ENCODE measurements around the gene RICTOR. TPM values are rescaled to one million over a fixed set of nuclear protein-coding genes. Genes with fewer than 3 reads are reported as not detected.

RICTOR gene
- total and polyA plus RNA-seq, 7 donors = 2.5 to 50.1 (median 32.8) TPM

DNA sequence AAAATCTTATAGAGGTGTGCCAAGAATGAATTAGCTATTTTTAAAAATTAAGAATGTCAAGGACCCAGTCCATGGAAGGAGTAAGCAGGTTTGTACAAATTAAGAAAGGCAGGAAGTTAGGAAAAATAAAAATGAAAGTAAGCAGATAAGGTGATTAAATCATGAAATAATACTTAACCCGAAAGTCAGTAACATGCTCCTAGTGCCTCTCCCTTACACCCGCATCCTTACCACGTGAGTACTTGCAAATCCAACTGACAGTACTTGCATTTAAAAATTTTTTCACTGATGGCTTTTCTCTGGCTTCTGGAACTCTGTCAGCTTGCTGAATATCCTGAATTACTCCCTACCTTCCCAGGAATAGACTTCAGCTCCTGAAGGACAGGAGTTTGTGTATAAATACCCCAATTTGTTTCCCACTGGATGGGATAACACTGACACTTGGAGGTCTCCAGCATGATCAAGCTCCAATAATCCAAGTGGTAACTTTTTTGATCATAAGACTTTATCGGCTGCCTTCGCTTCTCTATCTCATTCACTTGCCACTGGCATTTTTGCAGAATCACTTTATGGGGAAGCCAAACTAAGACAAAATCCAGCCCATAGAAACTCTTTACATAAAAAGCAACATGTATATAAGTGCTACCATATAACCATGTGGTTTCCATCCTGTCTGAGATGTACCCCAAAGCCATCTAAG is 41.6 kb upstream of the RICTOR start:
- Histone ChIP-seq H3K36me3 (no peaks in the 10 kb centered on the region), H3K4me3 (no peak overlapping the region), H3K27me3 (no peaks in the 10 kb centered on the region), H3K9me3 (no peaks in the 10 kb centered on the region), H3K4me1 (no peaks in the 10 kb centered on the region), H3K27ac (no peak overlapping the region)
- no peak for DNase-seq
- intact Hi-C loops (cut with DNase I) = no loop called here
- TF ChIP-seq POLR2A (IDR thresholded peaks at IDR 0.05) (no peak), EP300 (IDR thresholded peaks at IDR 0.05) (no peak), POLR2AphosphoS5 (IDR thresholded peaks at IDR 0.05) (no peak)
- TF ChIP-seq, protein P1, sequence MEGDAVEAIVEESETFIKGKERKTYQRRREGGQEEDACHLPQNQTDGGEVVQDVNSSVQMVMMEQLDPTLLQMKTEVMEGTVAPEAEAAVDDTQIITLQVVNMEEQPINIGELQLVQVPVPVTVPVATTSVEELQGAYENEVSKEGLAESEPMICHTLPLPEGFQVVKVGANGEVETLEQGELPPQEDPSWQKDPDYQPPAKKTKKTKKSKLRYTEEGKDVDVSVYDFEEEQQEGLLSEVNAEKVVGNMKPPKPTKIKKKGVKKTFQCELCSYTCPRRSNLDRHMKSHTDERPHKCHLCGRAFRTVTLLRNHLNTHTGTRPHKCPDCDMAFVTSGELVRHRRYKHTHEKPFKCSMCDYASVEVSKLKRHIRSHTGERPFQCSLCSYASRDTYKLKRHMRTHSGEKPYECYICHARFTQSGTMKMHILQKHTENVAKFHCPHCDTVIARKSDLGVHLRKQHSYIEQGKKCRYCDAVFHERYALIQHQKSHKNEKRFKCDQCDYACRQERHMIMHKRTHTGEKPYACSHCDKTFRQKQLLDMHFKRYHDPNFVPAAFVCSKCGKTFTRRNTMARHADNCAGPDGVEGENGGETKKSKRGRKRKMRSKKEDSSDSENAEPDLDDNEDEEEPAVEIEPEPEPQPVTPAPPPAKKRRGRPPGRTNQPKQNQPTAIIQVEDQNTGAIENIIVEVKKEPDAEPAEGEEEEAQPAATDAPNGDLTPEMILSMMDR (IDR thresholded peaks at IDR 0.05) = no peak
- WGBS, 2 donors = 60 to 85% methylated on average over 5 of the region's 5 CpGs

- Histone ChIP-seq H3K27me3 (no peaks in the 10 kb centered on the region), H3K4me1 (no peaks in the 10 kb centered on the region), H3K36me3 (no peaks in the 10 kb centered on the region), H3K4me3 (no peak overlapping the region), H3K9me3 (no peaks in the 10 kb centered on the region), H3K27ac (no peak overlapping the region)
- no peak for DNase-seq
- 83 to 92% methylated on average over 4 of the region's 4 CpGs for WGBS, 2 donors
- intact Hi-C loops (cut with DNase I) = no loop called here
- TF ChIP-seq, protein P1 (IDR thresholded peaks at IDR 0.05) = no peak
- no peak for TF ChIP-seq POLR2AphosphoS5 (IDR thresholded peaks at IDR 0.05)
- no peak for TF ChIP-seq POLR2A (IDR thresholded peaks at IDR 0.05)
- no peak for TF ChIP-seq EP300 (IDR thresholded peaks at IDR 0.05)
Measured at GRCh38 chr5:39114155-39114554, 40.0 kb upstream of the RICTOR start.

DNA sequence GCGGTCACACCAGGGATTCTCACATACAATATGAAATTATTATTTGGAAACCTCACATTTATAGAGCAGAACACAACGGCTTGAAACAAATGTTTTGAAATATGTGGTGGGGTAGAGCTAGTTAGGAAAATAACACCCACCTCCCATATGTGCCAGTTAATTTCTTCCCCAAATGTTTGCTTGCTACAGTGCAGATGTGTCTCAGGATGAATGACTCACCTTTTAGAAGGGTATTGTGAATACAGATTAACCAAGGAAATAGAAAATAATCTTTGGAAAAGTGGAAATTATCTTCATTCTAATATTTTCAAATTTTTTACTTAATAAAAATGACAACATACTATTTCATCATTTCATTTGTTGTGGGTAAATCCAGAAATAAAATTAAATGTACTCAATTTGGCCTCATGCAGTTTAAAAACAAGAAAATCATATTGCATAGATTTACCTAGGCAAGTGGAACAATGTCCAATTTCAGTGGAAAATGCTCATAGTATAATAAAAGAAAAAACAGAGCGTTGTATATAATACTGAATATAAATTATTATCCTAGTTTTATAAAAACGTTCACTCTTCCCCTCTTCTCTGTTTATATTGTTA is 39.3 kb upstream of the RICTOR start:
- H3K27me3 ChIP-seq = no peaks in the 10 kb centered on the region
- no peak overlapping the region for H3K27ac ChIP-seq
- no peaks in the 10 kb centered on the region for H3K4me1 ChIP-seq
- H3K4me3 ChIP-seq = no peak overlapping the region
- intact Hi-C loops (cut with DNase I) = no loop called here
- no peaks in the 10 kb centered on the region for H3K36me3 ChIP-seq
- WGBS, 2 donors = 77 to 84% methylated on average over 4 of the region's 4 CpGs
- no peak for DNase-seq
- H3K9me3 ChIP-seq = no peaks in the 10 kb centered on the region
- TF ChIP-seq POLR2AphosphoS5 (IDR thresholded peaks at IDR 0.05) = no peak
- TF ChIP-seq EP300 (IDR thresholded peaks at IDR 0.05) = no peak
- no peak for TF ChIP-seq POLR2A (IDR thresholded peaks at IDR 0.05)
- TF ChIP-seq, protein P1 (IDR thresholded peaks at IDR 0.05) = no peak

DNA sequence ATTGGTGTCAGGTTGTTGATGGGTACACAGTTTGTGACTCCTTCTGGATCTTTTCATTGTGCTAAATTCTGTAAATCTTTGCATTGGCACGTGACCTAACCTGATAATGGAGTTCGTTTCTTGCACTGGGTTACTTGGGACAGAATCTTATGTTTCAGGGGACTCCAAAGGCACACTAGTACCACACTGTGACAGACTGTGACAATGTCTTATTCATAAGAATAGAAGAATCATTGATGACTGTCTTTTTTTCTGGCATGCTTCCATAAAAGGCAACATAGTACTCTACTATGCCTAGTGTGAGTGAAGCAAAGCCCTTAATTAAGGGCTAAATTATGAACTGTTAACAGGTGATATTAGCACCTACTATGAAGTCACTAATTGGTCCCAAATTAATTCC is 35.4 kb upstream of the RICTOR start:
- DNase-seq = no peak
- Histone ChIP-seq H3K4me1 (no peaks in the 10 kb centered on the region), H3K27me3 (no peaks in the 10 kb centered on the region), H3K36me3 (no peaks in the 10 kb centered on the region), H3K4me3 (no peak overlapping the region), H3K27ac (no peak overlapping the region), H3K9me3 (no peaks in the 10 kb centered on the region)
- intact Hi-C loops (cut with DNase I) = no loop called here
- TF ChIP-seq POLR2AphosphoS5 (IDR thresholded peaks at IDR 0.05) (no peak), POLR2A (IDR thresholded peaks at IDR 0.05) (no peak), EP300 (IDR thresholded peaks at IDR 0.05) (no peak)
- TF ChIP-seq, protein P1 (IDR thresholded peaks at IDR 0.05) = no peak
- 74 to 78% methylated on average over 2 of the region's 2 CpGs for WGBS, 2 donors
